WTC11 (cell line): Measurements from ENCODE around the gene MORN1. TPM values are rescaled to one million over a fixed set of nuclear protein-coding genes. Genes with fewer than 3 reads are reported as not detected.
"Not testable (repeated sequence)": the region's sequence is repeated elsewhere in the genome, so short reads cannot be mapped to it uniquely, and the experiment has no call there.

Source experiments
- ATAC-seq: fragments of 200-7000 bp; cut with Tn5 transposase; 2 replicates; pipeline ENCODE4 v1.10.0; 2021; ENCODE audit warnings: mild to moderate bottlenecking, moderate library complexity
- CTCF ChIA-PET: fragments of 300-600 bp; sonication (Branson Sonifier 250); formaldehyde crosslinking; loops from one replicate; lab custom pipeline; 2021; ENCODE audit warnings: antibody characterized with exemption; lab: Charles Lee
- POLR2A ChIA-PET: fragments of 350-600 bp; sonication (Branson Sonifier 250); formaldehyde crosslinking; loops from one replicate; lab custom pipeline; 2021; ENCODE audit warnings: antibody characterized with exemption; lab: Charles Lee
- DNase-seq: peaks from one replicate; pipeline ENCODE4 v3.0.0; 2021; ENCODE audit warnings: low spot score
- H3K27ac Mint-ChIP-seq: 2 replicates; pipeline ENCODE4 v1.8.0; 2021; ENCODE audit warnings: mixed read lengths
- H3K27me3 Mint-ChIP-seq: 2 replicates; pipeline ENCODE4 v1.8.0; 2021; ENCODE audit warnings: low read depth, mild to moderate bottlenecking, moderate library complexity, mixed read lengths
- H3K36me3 Mint-ChIP-seq: 2 replicates; pipeline ENCODE4 v1.8.0; 2021; ENCODE audit warnings: mixed read lengths
- H3K4me1 Mint-ChIP-seq: 2 replicates; pipeline ENCODE4 v1.8.0; 2022; ENCODE audit warnings: mixed read lengths
- H3K4me3 Mint-ChIP-seq: 2 replicates; pipeline ENCODE4 v1.8.0; 2021; ENCODE audit warnings: mild to moderate bottlenecking, moderate library complexity, mixed read lengths
- H3K9me3 Mint-ChIP-seq: 2 replicates; pipeline ENCODE4 v1.8.0; 2021; ENCODE audit warnings: mixed read lengths
- AFF4 ChIP-seq: sonication (generic); formaldehyde crosslinking; IDR thresholded peaks from 2 replicates; pipeline ENCODE4 v1.8.1; 2023; ENCODE audit warnings: mild to moderate bottlenecking, missing genetic modification reagents, borderline replicate concordance
- ATF6 ChIP-seq: sonication (generic); formaldehyde crosslinking; IDR thresholded peaks from 2 replicates; pipeline ENCODE4 v1.8.1; 2023; ENCODE audit warnings: mild to moderate bottlenecking, missing genetic modification reagents
- CREB1 ChIP-seq: sonication (generic); formaldehyde crosslinking; IDR thresholded peaks from 2 replicates; pipeline ENCODE4 v1.8.0; 2023; ENCODE audit warnings: mild to moderate bottlenecking, missing genetic modification reagents
- CTCF ChIP-seq: fragments of 200-600 bp; IDR thresholded peaks from 2 replicates; pipeline ENCODE4 v1.8.0; 2022; ENCODE audit warnings: antibody characterized with exemption
- ERG ChIP-seq: fragments of 250-450 bp; sonication (Bioruptor Pico); IDR thresholded peaks from 2 replicates; pipeline ENCODE4 v1.8.0; 2021; ENCODE audit warnings: mild to moderate bottlenecking
- FOXP4 ChIP-seq: sonication (generic); formaldehyde crosslinking; IDR thresholded peaks from 2 replicates; pipeline ENCODE4 v1.8.0; 2022; ENCODE audit warnings: mild to moderate bottlenecking, missing genetic modification reagents
- JAZF1 ChIP-seq: fragments of 250-450 bp; sonication (Bioruptor Pico); IDR thresholded peaks from 2 replicates; pipeline ENCODE4 v1.9.0; 2021; ENCODE audit warnings: moderate library complexity, mild to moderate bottlenecking, inconsistent platforms
- NFYB ChIP-seq: sonication (generic); formaldehyde crosslinking; conservative IDR thresholded peaks from 2 replicates; pipeline ENCODE4 v1.8.0; 2022; ENCODE audit warnings: low read depth, missing genetic modification reagents
- USF2 ChIP-seq: sonication (generic); formaldehyde crosslinking; IDR thresholded peaks from 2 replicates; pipeline ENCODE4 v1.8.1; 2023; ENCODE audit warnings: mild to moderate bottlenecking, missing genetic modification reagents, moderate library complexity
- ZBTB43 ChIP-seq: sonication (generic); formaldehyde crosslinking; IDR thresholded peaks from 2 replicates; pipeline ENCODE4 v1.8.1; 2023; ENCODE audit warnings: mild to moderate bottlenecking, missing genetic modification reagents
- ZNF219 ChIP-seq: sonication (generic); formaldehyde crosslinking; IDR thresholded peaks from 2 replicates; pipeline ENCODE4 v1.8.0; 2023; ENCODE audit warnings: missing genetic modification reagents, mild to moderate bottlenecking, borderline replicate concordance
- total RNA-seq: library from RNA; stranded (reverse); gene quantifications from 3 replicates; pipeline ENCODE4 v1.2.3, GENCODE V29; 2021

Gene MORN1
- total RNA-seq, 1 experiment from 2014 or later = 14.5 TPM

GRCh38 chr1:2328676-2329455 is 62.5 kb downstream of the MORN1 start (continued):
- TF ChIP-seq USF2 (CRISPR knock-in tag) (no peak), NFYB (no peak), FOXP4 (CRISPR knock-in tag) (no peak), CTCF (no peak), JAZF1 (no peak), ZNF219 (CRISPR knock-in tag) (no peak)

- Mint-ChIP-seq H3K9me3 (peaks cover 5% of the 10 kb centered on the region), H3K27me3 (peaks cover 3% of the 10 kb centered on the region; the same call in 1 of the 2 replicates), H3K4me3 (no peak overlapping the region), H3K36me3 (peaks cover 8% of the 10 kb centered on the region), H3K4me1 (no peaks in the 10 kb centered on the region), H3K27ac (no peak overlapping the region)
- no peak for DNase-seq
- no peak for ATAC-seq
- CTCF ChIA-PET = interaction anchor here (1.1 to 2.1 kb wide), 2 partner anchors 12 to 54 kb away, joined by 4 to 5 read pairs; no protein-coding TSS in a partner anchor
- POLR2A ChIA-PET = no interaction called here
- TF ChIP-seq ZBTB43 (CRISPR knock-in tag) (no peak), AFF4 (CRISPR knock-in tag) (no peak), ERG (CRISPR knock-in tag) (no peak), CREB1 (CRISPR knock-in tag) (no peak), ATF6 (CRISPR knock-in tag) (no peak)
Measured at GRCh38 chr1:2327841-2328240, 63.5 kb downstream of the MORN1 start.

- H3K4me1 Mint-ChIP-seq, H3K9me3 Mint-ChIP-seq, H3K4me3 Mint-ChIP-seq, POLR2A ChIA-PET, H3K36me3 Mint-ChIP-seq, ATAC-seq, H3K27me3 Mint-ChIP-seq, DNase-seq: not testable (repeated sequence)
- H3K27ac Mint-ChIP-seq = peak overlapping the region; percentile 71
- CTCF ChIA-PET = interaction anchor here (0.9 to 2.1 kb wide), 4 partner anchors 11 to 132 kb away, joined by 4 to 5 read pairs (median 4); partner anchors contain the start of gene FAAP20
Measured at GRCh38 chr1:2327162-2327561, 64.2 kb downstream of the MORN1 start.
